ENCODE data around the gene SLC39A13.

- TF ChIP-seq CTCF (IDR thresholded peaks at IDR 0.05; ENCODE audit: low read length) (no peak), EZH2 (optimal IDR thresholded peaks at IDR 0.05; ENCODE audit: low read depth, low read length) (no peak)
Measured at GRCh38 chr11:47361419-47361818, 47.0 kb upstream of the SLC39A13 start.
